Middle frontal gyrus (tissue), 1 donor: ENCODE results near the gene C9.
"Not testable (repeated sequence)": the region's sequence is repeated elsewhere in the genome, so short reads cannot be mapped to it uniquely, and the experiment has no call there.

Experiments used
- DNase-seq: peaks from one replicate; pipeline ENCODE4 v3.0.0-alpha.2; 2015; ENCODE audit warnings: low spot score; ENCODE audit errors: extremely low spot score

Gene C9

GRCh38 chr5:39373791-39374190 lies 9.5 kb upstream of the C9 start:
- DNase-seq: no peak

- DNase-seq: no peak
Observed at GRCh38 chr5:39371367-39371635, 7.0 kb upstream of the C9 start.

DNA sequence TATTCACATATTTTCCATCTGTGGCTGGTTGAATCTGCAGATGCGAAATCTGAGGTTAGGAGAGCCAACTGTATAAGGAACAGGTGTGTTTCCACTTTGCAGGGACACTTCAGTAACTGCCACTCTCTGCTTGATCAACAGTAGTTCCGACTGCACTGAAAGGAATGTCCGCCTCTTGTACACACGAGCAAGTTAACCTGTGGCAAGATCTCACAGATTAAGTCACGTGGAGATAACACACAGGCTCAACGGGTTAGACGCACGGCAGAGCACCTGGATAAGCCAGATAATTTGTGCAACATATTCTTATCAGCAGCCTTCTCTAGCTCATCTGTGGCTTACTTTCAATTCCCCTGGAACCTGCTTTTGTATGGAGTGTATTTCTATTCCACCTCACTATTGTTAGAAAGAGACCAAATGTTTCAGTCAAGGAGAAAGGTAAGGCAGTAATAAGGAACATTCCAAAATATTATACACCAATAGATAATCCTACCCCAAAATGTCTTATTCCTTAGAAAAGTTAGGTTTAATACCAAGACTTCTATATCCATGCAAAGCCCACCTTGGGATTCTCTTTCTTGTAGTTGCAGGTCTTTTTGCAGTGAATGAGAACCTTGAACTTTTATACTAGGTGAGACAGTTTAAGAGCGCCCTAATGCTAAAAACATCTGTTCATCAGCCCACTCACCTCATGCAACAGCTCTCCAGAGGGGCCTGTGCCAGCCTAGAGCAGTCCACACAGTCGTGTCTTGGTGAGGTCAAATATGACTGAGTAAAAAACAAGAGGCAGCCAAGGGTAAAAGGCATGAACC lies 6.5 kb upstream of the C9 start:
- no peak for DNase-seq

- no peak for DNase-seq
Observed at GRCh38 chr5:39369123-39369815, 5.0 kb upstream of the C9 start.

GRCh38 chr5:39368116-39368515 lies 3.8 kb upstream of the C9 start:
- DNase-seq: no peak

DNA sequence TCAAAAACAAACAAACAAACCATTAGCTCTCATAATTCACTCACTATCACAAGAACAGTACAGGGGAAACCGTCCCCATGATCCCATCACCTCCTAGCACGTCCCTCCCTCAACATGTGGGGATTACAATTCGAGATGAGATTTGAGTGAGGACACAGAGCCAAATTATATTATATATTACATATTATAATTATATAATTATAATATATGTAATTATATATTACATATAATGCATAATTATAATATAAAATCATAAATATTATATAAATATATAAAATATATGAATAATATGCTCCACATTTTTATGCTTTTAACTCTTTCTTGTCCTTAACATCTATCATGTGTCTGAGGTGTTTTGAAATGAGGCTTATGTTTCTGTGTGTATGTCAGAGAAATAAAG lies 3.4 kb upstream of the C9 start:
- no peak for DNase-seq

DNA sequence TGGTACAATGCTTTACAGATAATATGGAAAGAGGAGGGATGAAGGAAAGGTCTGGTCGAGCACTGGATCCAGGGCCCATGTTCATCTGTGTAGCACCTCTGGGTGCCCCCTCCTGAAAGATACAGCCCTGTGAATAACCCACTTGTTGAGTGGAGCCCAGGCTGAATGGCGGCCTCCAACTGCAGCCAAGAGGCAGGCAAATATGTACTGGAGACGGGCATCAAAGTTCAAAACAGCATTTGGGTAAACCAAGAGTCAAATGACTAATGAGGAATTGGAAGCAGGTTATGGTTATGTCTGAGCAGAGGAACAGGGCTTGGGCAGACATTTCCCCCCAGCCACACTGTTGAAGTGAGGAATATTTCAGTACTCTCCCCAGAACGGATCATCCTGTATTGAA lies 1.1 kb downstream of the C9 start:
- DNase-seq: no peak

GRCh38 chr5:39362646-39363045 lies 1.6 kb downstream of the C9 start:
- DNase-seq: no peak

GRCh38 chr5:39361306-39361705 lies 3.0 kb downstream of the C9 start:
- no peak for DNase-seq

DNA sequence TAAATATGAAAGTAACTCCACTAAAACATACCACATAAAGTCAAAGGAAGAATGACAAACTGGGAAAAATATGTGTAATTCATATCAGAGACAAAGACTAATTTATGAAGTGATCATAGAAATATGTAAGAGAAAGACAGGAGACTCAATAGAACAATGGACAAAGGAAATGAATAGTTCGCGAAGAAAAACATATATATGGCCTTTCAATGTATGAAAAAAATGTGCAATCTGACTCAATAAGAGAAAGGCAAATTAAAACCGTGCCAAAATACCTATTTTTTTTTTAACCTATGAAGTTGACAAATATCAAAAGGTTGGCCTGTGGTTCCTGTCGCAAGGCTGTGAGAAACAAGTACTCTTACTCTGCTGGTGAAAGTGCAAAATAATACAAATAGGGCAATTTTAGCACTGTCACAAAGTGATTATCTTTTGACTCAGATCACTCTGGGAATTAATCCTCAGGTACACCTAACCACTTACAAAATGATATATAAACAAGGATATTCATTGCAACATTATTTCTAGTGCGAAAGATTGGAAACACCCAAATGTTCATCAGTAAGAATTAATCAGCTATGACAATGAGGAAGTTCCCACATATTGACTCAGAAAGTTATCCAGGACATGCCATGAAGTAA lies 3.7 kb downstream of the C9 start:
- no peak for DNase-seq

DNA sequence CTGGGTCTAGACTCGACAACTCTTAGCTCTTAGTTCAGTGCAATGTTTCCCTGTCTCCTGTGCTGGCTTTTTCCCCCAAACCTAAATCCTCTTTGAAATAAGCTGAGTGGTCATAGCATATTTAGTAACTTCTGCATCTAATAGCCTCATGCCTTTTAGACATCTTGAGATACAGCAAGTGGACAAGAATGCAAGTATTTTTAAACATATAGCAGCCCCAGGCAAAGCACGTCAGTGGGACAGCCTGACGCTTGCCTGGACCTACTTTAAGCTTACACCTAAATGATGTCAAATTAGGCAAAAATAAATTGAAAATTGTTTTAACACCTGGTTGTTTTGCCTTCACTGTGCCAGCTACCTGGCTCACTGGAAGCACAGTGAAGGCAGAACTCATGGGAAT lies 8.0 kb downstream of the C9 start:
- DNase-seq: no peak

- DNase-seq: no peak
Observed at GRCh38 chr5:39355324-39355723, 9.0 kb downstream of the C9 start.

GRCh38 chr5:39353717-39354399 lies 10.4 kb downstream of the C9 start:
- DNase-seq: no peak

DNA sequence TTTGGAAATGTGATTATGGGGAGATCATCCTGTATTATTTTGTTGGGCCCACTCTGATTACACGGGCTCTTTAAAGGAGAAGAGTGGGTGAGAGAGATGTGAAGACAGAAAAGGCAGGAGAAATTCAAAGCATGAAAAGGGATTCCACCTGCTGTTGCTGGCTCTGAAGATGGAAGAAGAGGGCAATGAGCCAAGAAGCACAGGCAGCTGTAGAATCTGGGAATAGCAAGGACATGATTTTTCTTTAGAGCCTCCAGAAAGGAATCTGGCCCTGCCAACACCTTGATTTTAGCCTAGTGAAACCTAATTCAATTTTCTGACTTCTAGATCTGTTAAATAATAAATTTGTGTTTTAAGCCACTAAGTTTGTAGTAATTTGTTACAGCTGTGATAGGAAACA lies 11.3 kb downstream of the C9 start:
- DNase-seq: peak; percentile 37

- DNase-seq: no peak
Observed at GRCh38 chr5:39352170-39352569, 12.1 kb downstream of the C9 start.

- no peak for DNase-seq
Observed at GRCh38 chr5:39349484-39349883, 14.8 kb downstream of the C9 start.

DNA sequence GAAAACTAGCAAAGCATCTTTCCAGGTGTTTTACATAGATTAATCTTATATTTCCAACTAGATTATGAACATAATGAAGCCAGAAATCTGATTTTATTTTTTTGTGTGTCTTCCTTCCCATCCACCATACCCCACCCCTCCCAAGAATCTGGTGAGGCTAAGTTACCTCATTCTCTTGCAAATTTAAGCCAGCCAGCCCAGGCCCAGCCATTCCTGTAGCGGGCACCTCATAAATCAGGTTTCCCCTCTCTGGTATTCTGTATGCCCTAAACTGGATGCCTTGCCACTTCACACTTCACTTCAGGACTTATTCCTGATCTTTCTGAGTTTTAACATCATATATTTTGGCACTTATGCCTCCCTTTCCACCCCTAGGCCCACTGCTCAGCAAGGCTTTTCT lies 21.8 kb downstream of the C9 start:
- DNase-seq: no peak

GRCh38 chr5:39341896-39342295 lies 22.4 kb downstream of the C9 start:
- DNase-seq: no peak

DNA sequence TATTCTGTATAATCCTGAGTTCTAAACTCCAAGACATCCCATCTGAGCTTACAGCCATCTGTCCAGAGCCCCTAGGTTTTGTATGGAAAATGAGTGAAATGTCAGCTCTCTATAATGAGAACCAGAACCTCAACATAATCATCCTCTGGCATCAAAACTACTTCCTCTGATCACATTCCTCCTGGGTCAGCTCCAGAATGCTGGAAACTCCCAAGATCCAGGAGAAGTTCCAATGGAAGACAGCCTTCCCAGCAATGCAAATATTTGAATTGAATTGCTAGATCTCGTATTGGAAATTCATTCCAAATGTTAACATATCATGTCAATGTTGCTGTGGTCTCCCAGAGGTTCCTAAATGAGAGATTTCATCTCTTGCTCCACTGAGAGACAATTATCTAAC lies 23.8 kb downstream of the C9 start:
- no peak for DNase-seq

DNA sequence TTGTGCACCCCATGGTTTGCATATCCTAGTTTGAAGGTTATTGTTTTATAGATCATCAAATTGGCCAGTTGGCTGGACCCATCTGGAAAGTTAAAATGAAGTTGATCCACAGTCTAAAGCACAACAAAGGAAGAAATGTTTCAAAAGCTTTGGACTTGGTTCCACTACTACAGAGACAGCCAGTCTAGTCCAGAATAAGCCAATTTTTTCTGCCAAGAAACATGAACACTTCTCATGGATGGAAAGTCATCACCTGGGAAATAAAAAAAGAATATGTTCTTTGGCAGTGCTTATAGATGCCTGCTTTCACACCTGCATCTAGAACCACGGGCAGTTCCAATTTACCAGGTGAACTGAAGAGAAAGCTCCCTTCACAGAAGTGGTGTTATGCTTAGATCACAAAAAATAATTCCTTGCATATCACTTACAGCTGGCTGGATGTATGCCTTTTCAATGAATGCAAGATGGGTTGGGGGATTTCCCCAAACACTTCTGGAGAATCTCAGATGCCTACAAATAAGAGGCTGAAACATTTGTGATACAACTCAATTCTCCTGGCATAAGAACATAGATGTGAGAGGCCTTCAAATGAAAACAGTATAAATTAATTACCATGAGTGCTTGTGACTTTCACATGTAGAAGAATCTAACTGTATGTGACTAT lies 26.9 kb downstream of the C9 start:
- DNase-seq: no peak

DNA sequence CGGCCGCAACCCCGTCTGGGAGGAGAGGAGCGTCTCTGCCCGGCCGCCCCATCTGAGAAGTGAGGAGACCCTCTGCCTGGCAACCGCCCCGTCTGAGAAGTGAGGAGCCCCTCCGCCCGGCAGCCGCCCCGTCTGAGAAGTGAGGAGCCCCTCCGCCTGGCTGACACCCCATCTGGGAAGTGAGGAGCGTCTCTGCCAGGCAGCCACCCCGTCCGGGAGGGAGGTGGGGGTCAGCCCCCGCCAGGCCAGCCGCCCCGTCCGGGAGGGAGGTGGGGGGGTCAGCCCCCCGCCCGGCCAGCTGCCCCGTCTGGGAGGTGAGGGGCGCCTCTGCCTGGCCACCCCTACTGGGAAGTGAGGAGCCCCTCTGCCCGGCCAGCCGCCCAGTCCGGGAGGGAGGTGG lies 30.0 kb downstream of the C9 start:
- DNase-seq: not testable (repeated sequence)

DNA sequence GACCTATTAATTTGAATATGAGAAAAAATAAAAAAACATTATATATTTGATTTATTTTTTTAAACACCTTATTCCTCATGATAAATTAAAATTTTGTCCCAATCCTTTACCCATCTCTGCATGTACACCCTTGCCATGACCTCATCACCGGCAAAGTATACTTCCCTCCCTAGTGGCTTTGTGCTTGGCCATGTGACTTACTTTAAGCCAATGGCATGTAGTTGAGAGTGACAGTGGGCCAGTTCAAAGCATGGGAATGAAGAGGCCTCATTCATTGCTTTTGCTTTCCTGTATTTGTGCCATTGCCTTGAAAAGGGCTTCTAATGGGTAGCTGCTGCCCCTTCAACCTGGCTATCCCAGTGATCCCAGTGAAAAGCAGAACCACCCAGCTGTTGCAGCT lies 31.2 kb downstream of the C9 start:
- no peak for DNase-seq
